SK-N-SH (cell line): ENCODE measurements around the gene PLLP. TPM values are rescaled to one million over a fixed set of nuclear protein-coding genes. Genes with fewer than 3 reads are reported as not detected.

Source experiments
- CTCF ChIA-PET: fragments of 300-600, 350-600 bp; formaldehyde crosslinking; extraction: SDS; loops from one replicate; lab custom pipeline; 2021; lab: Yijun Ruan, JAX
- POLR2A ChIA-PET: fragments of 350-600 bp; sonication (Branson Sonifier 250); formaldehyde crosslinking; extraction: SDS; loops from one replicate; lab custom pipeline; 2020; ENCODE audit warnings: antibody characterized with exemption, inconsistent platforms; lab: Yijun Ruan, JAX
- DNase-seq: peaks from one replicate; pipeline ENCODE4 v3.0.0; 2012
- H2AFZ ChIP-seq: fragments of 200-600 bp; sonication (generic); 2 replicates; pipeline ENCODE4 v1.8.1; 2016; ENCODE audit warnings: antibody characterized with exemption, mild to moderate bottlenecking, low read depth
- H3F3A ChIP-seq: fragments of 200-600 bp; sonication (generic); replicated peaks from 2 replicates; pipeline ENCODE3; 2016; ENCODE audit warnings: antibody characterized with exemption, mild to moderate bottlenecking; ENCODE audit not compliant: insufficient read depth
- H3K27ac ChIP-seq, 2 experiments: fragments of 200-500 bp in 1 of 2; fragments of 200-600 bp in 1 of 2; sonication (Bioruptor generic) in 1 of 2; sonication (generic), shearing (Covaris generic) in 1 of 2; 2 replicates each; pipeline versions ENCODE4 v1.5.1 to v1.6.1; 2014 to 2016; ENCODE audit warnings: low read depth in 2 of 2, inconsistent platforms in 1 of 2, low read length in 1 of 2, mild to moderate bottlenecking in 1 of 2, mixed read lengths in 1 of 2
- H3K27me3 ChIP-seq: fragments of 200-600 bp; sonication (generic), shearing (Covaris generic); 2 replicates; pipeline ENCODE4 v1.6.1; 2016; ENCODE audit warnings: mixed run types; ENCODE audit not compliant: insufficient read depth
- H3K36me3 ChIP-seq, 2 experiments: fragments of 200-500 bp in 1 of 2; fragments of 200-600 bp in 1 of 2; sonication (Bioruptor generic) in 1 of 2; sonication (generic) in 1 of 2; replicated peaks in 1 of 2; 2 replicates each; pipeline versions ENCODE3 to v1.5.1; 2014 to 2016; ENCODE audit warnings: low read length in 1 of 2, mild to moderate bottlenecking in 1 of 2; ENCODE audit not compliant: insufficient read depth in 2 of 2, control insufficient read depth in 1 of 2
- H3K4me1 ChIP-seq, 2 experiments: fragments of 200-500 bp in 1 of 2; fragments of 200-600 bp in 1 of 2; sonication (Bioruptor generic) in 1 of 2; sonication (generic), shearing (Covaris generic) in 1 of 2; 2 replicates each; pipeline versions ENCODE4 v1.5.1 to v1.6.1; 2014 to 2016; ENCODE audit warnings: low read depth in 1 of 2, low read length in 1 of 2, mixed run types in 1 of 2; ENCODE audit not compliant: insufficient read depth in 2 of 2, control insufficient read depth in 1 of 2
- H3K4me2 ChIP-seq: fragments of 200-600 bp; sonication (generic), shearing (Covaris generic); 2 replicates; pipeline ENCODE4 v1.6.1; 2017; ENCODE audit warnings: mixed run types
- H3K4me3 ChIP-seq, 2 experiments: fragments of 200-500 bp in 1 of 2; fragments of 200-600 bp in 1 of 2; sonication (Bioruptor generic) in 1 of 2; sonication (generic), shearing (Covaris generic) in 1 of 2; 2 replicates each; pipeline versions ENCODE4 v1.5.1 to v1.8.1; 2014 to 2016; ENCODE audit warnings: low read depth in 2 of 2, inconsistent platforms in 1 of 2, low read length in 1 of 2, mild to moderate bottlenecking in 1 of 2, mixed read lengths in 1 of 2, moderate library complexity in 1 of 2
- H3K79me2 ChIP-seq: fragments of 200-600 bp; sonication (generic); 2 replicates; pipeline ENCODE4 v1.8.1; 2017; ENCODE audit warnings: mild to moderate bottlenecking; ENCODE audit not compliant: insufficient read depth
- H3K9ac ChIP-seq: fragments of 200-600 bp; sonication (generic); 2 replicates; pipeline ENCODE4 v1.6.1; 2017; ENCODE audit warnings: mixed run types
- H3K9me2 ChIP-seq: fragments of 200-600 bp; sonication (generic); 2 replicates; pipeline ENCODE4 v1.6.1; 2017; ENCODE audit warnings: mixed run types
- H3K9me3 ChIP-seq: fragments of 200-600 bp; sonication (generic); 2 replicates; pipeline ENCODE4 v1.6.1; 2017; ENCODE audit warnings: mixed run types, mild to moderate bottlenecking, moderate library complexity
- H4K20me1 ChIP-seq: fragments of 200-600 bp; sonication (generic); 2 replicates; pipeline ENCODE4 v1.6.1; 2017; ENCODE audit warnings: mild to moderate bottlenecking, mixed run types; ENCODE audit not compliant: insufficient read depth
- CHD2 ChIP-seq: fragments of 150-350 bp; IDR thresholded peaks from 2 replicates; pipeline ENCODE4 v1.6.1; 2018; ENCODE audit warnings: low read length; ENCODE audit not compliant: partially characterized antibody
- EP300 ChIP-seq, 2 experiments: IDR thresholded peaks; 2 replicates each; pipeline versions ENCODE4 v1.4.0 to v1.6.1; 2012; ENCODE audit warnings: borderline replicate concordance in 1 of 2, low read depth in 1 of 2, low read length in 1 of 2
- FOSL2 ChIP-seq: IDR thresholded peaks from 2 replicates; pipeline ENCODE4 v1.4.0; 2012; ENCODE audit warnings: low read depth, mild to moderate bottlenecking, moderate library complexity, borderline replicate concordance
- FOXM1 ChIP-seq: IDR thresholded peaks from 2 replicates; pipeline ENCODE4 v1.4.0; 2012; ENCODE audit warnings: low read depth, mild to moderate bottlenecking
- JUND ChIP-seq: IDR thresholded peaks from 2 replicates; pipeline ENCODE4 v1.4.0; 2012
- MEF2A ChIP-seq: IDR thresholded peaks from 2 replicates; pipeline ENCODE4 v1.4.0; 2012; ENCODE audit warnings: low read depth, borderline replicate concordance
- MXI1 ChIP-seq: IDR thresholded peaks from 2 replicates; pipeline ENCODE4 v1.6.1; 2012; ENCODE audit warnings: mild to moderate bottlenecking, low read depth, low read length, improper control_type of control experiment
- NFIC ChIP-seq: IDR thresholded peaks from 2 replicates; pipeline ENCODE4 v1.4.0; 2012; ENCODE audit warnings: borderline replicate concordance
- POLR2AphosphoS5 ChIP-seq: IDR thresholded peaks from 2 replicates; pipeline ENCODE4 v1.6.1; 2012; ENCODE audit warnings: low read depth, low read length
- RAD21 ChIP-seq: IDR thresholded peaks from 2 replicates; pipeline ENCODE4 v1.6.1; 2012; ENCODE audit warnings: mild to moderate bottlenecking, low read length
- RCOR1 ChIP-seq: fragments of 150-350 bp; IDR thresholded peaks from 2 replicates; pipeline ENCODE4 v1.6.1; 2017; ENCODE audit warnings: antibody characterized with exemption, low read length
- RFX5 ChIP-seq: IDR thresholded peaks from 2 replicates; pipeline ENCODE4 v1.6.1; 2012; ENCODE audit warnings: mild to moderate bottlenecking, improper control_type of control experiment, low read length
- RXRA ChIP-seq: IDR thresholded peaks from 2 replicates; pipeline ENCODE4 v1.4.0; 2012; ENCODE audit warnings: low read depth, mild to moderate bottlenecking, borderline replicate concordance
- SMC3 ChIP-seq: IDR thresholded peaks from 2 replicates; pipeline ENCODE4 v1.6.1; 2012; ENCODE audit warnings: low read depth, low read length, improper control_type of control experiment
- TAF1 ChIP-seq: IDR thresholded peaks from 2 replicates; pipeline ENCODE4 v1.6.1; 2012; ENCODE audit warnings: low read depth, mild to moderate bottlenecking, low read length, moderate library complexity, borderline replicate concordance
- TEAD4 ChIP-seq: IDR thresholded peaks from 2 replicates; pipeline ENCODE4 v1.4.0; 2012; ENCODE audit warnings: mild to moderate bottlenecking, borderline replicate concordance; ENCODE audit not compliant: insufficient read depth
- YY1 ChIP-seq: IDR thresholded peaks from 2 replicates; pipeline ENCODE4 v1.4.0; 2012; ENCODE audit warnings: low read depth, mild to moderate bottlenecking
- WGBS: methylation state at CpG from one replicate; pipeline ENCODE4 v1.1.6; 2017; ENCODE audit warnings: low lambda C conversion rate; 5-methylcytosine and 5-hydroxymethylcytosine counted together
- polyA plus RNA-seq, 3 experiments: library from polyadenylated mRNA; depleted of rRNA; stranded (reverse); fragments of >200 nt; gene quantifications; 2 replicates each; pipeline ENCODE4 v1.2.3, GENCODE V29; 2012
- TF ChIP-seq, protein P1 (sequence below): IDR thresholded peaks from 2 replicates; pipeline ENCODE4 v1.6.1; 2012; ENCODE audit warnings: mild to moderate bottlenecking, low read depth, low read length, moderate library complexity
- TF ChIP-seq, protein P2 (sequence below): fragments of 150-350 bp; IDR thresholded peaks from 2 replicates; pipeline ENCODE4 v1.6.1; 2016; ENCODE audit warnings: mild to moderate bottlenecking, low read depth, low read length
- TF ChIP-seq, protein P3 (sequence below): IDR thresholded peaks from 2 replicates; pipeline ENCODE4 v1.4.0; 2012; ENCODE audit warnings: low read depth
- TF ChIP-seq, protein P4 (sequence below): fragments of 200-600 bp; sonication (generic); IDR thresholded peaks from 2 replicates; pipeline ENCODE4 v1.6.1; 2017; ENCODE audit warnings: antibody characterized with exemption, mild to moderate bottlenecking, moderate library complexity

PLLP gene
- polyA plus RNA-seq, 1 of the 3 experiments (the other 2 are of a cell fraction) = 1.3 TPM

DNA sequence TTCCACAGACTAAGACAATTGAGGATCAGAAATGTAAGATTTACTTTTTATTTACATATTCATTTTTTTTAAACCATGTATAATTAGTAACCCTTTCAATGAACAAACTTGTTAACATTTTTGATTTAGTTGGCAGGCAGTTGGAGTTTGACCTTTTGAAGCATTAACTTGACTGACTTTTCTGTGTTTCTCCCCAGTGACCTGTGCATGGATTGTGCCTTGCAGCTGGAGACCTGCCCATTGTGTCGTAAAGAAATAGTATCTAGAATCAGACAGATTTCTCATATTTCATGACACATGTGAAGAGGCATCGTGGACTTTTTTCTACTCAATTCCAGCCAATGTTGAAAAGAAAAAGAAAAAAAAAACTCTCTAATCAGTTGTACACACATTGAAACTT is 45.8 kb downstream of the PLLP start:
- H3K27me3 ChIP-seq = no peaks in the 10 kb centered on the region
- CTCF ChIA-PET = no interaction called here
- no peak for TF ChIP-seq TEAD4
- TF ChIP-seq RXRA = no peak
- TF ChIP-seq, protein P1, sequence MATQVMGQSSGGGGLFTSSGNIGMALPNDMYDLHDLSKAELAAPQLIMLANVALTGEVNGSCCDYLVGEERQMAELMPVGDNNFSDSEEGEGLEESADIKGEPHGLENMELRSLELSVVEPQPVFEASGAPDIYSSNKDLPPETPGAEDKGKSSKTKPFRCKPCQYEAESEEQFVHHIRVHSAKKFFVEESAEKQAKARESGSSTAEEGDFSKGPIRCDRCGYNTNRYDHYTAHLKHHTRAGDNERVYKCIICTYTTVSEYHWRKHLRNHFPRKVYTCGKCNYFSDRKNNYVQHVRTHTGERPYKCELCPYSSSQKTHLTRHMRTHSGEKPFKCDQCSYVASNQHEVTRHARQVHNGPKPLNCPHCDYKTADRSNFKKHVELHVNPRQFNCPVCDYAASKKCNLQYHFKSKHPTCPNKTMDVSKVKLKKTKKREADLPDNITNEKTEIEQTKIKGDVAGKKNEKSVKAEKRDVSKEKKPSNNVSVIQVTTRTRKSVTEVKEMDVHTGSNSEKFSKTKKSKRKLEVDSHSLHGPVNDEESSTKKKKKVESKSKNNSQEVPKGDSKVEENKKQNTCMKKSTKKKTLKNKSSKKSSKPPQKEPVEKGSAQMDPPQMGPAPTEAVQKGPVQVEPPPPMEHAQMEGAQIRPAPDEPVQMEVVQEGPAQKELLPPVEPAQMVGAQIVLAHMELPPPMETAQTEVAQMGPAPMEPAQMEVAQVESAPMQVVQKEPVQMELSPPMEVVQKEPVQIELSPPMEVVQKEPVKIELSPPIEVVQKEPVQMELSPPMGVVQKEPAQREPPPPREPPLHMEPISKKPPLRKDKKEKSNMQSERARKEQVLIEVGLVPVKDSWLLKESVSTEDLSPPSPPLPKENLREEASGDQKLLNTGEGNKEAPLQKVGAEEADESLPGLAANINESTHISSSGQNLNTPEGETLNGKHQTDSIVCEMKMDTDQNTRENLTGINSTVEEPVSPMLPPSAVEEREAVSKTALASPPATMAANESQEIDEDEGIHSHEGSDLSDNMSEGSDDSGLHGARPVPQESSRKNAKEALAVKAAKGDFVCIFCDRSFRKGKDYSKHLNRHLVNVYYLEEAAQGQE = no peak
- TF ChIP-seq FOSL2 = no peak
- no peaks in the 10 kb centered on the region for H4K20me1 ChIP-seq
- H3K9me2 ChIP-seq = no peaks in the 10 kb centered on the region
- H3K4me2 ChIP-seq = no peak overlapping the region
- no peak overlapping the region for H3K9ac ChIP-seq
- no peaks in the 10 kb centered on the region for H3K9me3 ChIP-seq
- peaks cover 39% of the 10 kb centered on the region for H3F3A ChIP-seq
- no peak for DNase-seq
- H3K36me3 ChIP-seq = peaks cover 50 to 56% of the 10 kb centered on the region in 2 experiments
- WGBS = 90% methylated on average over 2 of the region's 2 CpGs
- no peaks in the 10 kb centered on the region for H3K4me1 ChIP-seq
- POLR2A ChIA-PET = no interaction called here
- no peaks in the 10 kb centered on the region for H3K79me2 ChIP-seq
- H3K27ac ChIP-seq = no peak overlapping the region
- no peak overlapping the region for H3K4me3 ChIP-seq
- H2AFZ ChIP-seq = no peak overlapping the region

DNA sequence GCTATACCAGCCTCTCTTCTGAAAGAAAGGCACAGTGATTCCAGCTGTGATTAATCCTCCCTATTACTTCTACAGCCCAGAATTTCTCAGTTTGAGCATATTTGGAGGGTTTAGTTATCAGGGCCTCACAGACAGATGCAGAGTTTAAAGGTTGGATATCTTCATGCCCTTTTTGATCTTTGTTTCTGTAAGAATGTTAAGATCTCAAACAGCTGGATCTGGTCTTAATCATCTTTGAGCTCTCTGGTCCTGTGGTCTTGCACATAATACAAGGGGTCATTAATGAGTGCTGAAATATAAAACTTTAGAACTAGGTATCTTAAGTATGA is 48.5 kb downstream of the PLLP start:
- no peaks in the 10 kb centered on the region for H3K9me3 ChIP-seq
- TF ChIP-seq JUND = no peak
- TF ChIP-seq EP300 (IDR thresholded peaks at IDR 0.05; ENCODE audit: borderline replicate concordance in 1 of 2, low read depth in 1 of 2, low read length in 1 of 2) = no peak
- TF ChIP-seq CHD2 = no peak
- TF ChIP-seq FOXM1 = no peak
- no peak for TF ChIP-seq RAD21
- TF ChIP-seq RCOR1 = no peak
- no peak for TF ChIP-seq TAF1
- TF ChIP-seq TEAD4 = no peak
- no peak for TF ChIP-seq MXI1
- TF ChIP-seq, protein P2, sequence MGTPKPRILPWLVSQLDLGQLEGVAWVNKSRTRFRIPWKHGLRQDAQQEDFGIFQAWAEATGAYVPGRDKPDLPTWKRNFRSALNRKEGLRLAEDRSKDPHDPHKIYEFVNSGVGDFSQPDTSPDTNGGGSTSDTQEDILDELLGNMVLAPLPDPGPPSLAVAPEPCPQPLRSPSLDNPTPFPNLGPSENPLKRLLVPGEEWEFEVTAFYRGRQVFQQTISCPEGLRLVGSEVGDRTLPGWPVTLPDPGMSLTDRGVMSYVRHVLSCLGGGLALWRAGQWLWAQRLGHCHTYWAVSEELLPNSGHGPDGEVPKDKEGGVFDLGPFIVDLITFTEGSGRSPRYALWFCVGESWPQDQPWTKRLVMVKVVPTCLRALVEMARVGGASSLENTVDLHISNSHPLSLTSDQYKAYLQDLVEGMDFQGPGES = no peak
- no peak for TF ChIP-seq POLR2AphosphoS5
- TF ChIP-seq MEF2A = no peak
- no peak for TF ChIP-seq YY1
- no peak for TF ChIP-seq NFIC
- TF ChIP-seq RXRA = no peak
- TF ChIP-seq, protein P3, sequence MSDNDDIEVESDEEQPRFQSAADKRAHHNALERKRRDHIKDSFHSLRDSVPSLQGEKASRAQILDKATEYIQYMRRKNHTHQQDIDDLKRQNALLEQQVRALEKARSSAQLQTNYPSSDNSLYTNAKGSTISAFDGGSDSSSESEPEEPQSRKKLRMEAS = no peak
- no peak for TF ChIP-seq SMC3
- no peak for TF ChIP-seq RFX5
- TF ChIP-seq, protein P4, sequence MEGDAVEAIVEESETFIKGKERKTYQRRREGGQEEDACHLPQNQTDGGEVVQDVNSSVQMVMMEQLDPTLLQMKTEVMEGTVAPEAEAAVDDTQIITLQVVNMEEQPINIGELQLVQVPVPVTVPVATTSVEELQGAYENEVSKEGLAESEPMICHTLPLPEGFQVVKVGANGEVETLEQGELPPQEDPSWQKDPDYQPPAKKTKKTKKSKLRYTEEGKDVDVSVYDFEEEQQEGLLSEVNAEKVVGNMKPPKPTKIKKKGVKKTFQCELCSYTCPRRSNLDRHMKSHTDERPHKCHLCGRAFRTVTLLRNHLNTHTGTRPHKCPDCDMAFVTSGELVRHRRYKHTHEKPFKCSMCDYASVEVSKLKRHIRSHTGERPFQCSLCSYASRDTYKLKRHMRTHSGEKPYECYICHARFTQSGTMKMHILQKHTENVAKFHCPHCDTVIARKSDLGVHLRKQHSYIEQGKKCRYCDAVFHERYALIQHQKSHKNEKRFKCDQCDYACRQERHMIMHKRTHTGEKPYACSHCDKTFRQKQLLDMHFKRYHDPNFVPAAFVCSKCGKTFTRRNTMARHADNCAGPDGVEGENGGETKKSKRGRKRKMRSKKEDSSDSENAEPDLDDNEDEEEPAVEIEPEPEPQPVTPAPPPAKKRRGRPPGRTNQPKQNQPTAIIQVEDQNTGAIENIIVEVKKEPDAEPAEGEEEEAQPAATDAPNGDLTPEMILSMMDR = no peak
- TF ChIP-seq, all 33 proteins: peak for 0
- Histone ChIP-seq H3K9ac (no peak overlapping the region), H3K9me2 (no peaks in the 10 kb centered on the region), H3K4me1 (no peaks in the 10 kb centered on the region), H3K36me3 (peaks cover 74 to 80% of the 10 kb centered on the region in 2 experiments), H3K4me2 (no peak overlapping the region), H4K20me1 (no peaks in the 10 kb centered on the region), H3F3A (peaks cover 25% of the 10 kb centered on the region), H2AFZ (no peak overlapping the region), H3K79me2 (no peaks in the 10 kb centered on the region), H3K27me3 (no peaks in the 10 kb centered on the region), H3K27ac (no peak overlapping the region; a peak in 1 of 4 replicates), H3K4me3 (no peak overlapping the region)
- ChIA-PET CTCF (interaction anchor here (0.9 to 1.2 kb wide), 2 partner anchors 88 to 183 kb away, joined by 3 read pairs; no protein-coding TSS in a partner anchor), POLR2A (interaction anchor here (0.9 kb wide), 1 partner anchor 50 kb away, joined by 3 read pairs; the partner anchor contains the start of gene PSME3IP1)
- no peak for DNase-seq
